ENCODE data around the gene MAN2A1. TPM values are rescaled to one million over a fixed set of nuclear protein-coding genes. Genes with fewer than 3 reads are reported as not detected.

MAN2A1 gene
- total RNA-seq, 1 experiment from 2014 or later = 128 TPM

DNA sequence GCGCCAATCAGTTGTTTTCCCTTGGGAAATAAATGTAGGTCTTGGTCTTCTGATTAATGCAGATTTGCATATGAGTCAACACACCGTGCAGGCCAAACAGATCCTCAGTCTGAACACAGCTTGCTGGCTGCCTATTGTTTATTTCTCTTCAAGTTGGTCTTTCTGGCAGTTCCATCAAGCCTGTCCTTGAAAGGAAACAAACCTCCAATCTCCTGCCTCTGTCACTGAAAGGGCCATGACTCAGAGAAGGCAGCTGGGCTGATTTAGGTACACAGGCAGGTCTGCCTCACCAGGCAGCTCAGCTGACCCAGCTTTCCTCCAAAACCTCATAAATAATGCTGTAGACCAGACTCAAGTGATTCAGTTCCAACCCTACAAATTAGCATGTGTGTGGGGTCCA is 175.9 kb downstream of the MAN2A1 start:
- CTCF ChIA-PET = no interaction called here
- TF ChIP-seq, protein P1, sequence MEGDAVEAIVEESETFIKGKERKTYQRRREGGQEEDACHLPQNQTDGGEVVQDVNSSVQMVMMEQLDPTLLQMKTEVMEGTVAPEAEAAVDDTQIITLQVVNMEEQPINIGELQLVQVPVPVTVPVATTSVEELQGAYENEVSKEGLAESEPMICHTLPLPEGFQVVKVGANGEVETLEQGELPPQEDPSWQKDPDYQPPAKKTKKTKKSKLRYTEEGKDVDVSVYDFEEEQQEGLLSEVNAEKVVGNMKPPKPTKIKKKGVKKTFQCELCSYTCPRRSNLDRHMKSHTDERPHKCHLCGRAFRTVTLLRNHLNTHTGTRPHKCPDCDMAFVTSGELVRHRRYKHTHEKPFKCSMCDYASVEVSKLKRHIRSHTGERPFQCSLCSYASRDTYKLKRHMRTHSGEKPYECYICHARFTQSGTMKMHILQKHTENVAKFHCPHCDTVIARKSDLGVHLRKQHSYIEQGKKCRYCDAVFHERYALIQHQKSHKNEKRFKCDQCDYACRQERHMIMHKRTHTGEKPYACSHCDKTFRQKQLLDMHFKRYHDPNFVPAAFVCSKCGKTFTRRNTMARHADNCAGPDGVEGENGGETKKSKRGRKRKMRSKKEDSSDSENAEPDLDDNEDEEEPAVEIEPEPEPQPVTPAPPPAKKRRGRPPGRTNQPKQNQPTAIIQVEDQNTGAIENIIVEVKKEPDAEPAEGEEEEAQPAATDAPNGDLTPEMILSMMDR (conservative IDR thresholded peaks at IDR 0.05; ENCODE audit: low read depth, low read length) = no peak
- TF ChIP-seq EZH2 (IDR thresholded peaks at IDR 0.05; ENCODE audit: borderline replicate concordance, low read depth, low read length, poor library complexity, severe bottlenecking) = no peak
- Histone ChIP-seq H3K4me1 (ENCODE audit: insufficient read depth, low read length, poor library complexity, severe bottlenecking) (peaks cover 52% of the 10 kb centered on the region), H3K36me3 (ENCODE audit: insufficient read depth, low read length, poor library complexity, severe bottlenecking) (peaks cover 52% of the 10 kb centered on the region), H3K4me3 (ENCODE audit: low read depth, low read length, poor library complexity, severe bottlenecking) (no peak overlapping the region), H3K27me3 (replicated peaks; ENCODE audit: insufficient read depth, low read depth, low read length, poor library complexity) (no peaks in the 10 kb centered on the region), H3K27ac (ENCODE audit: low read depth, low read length, poor library complexity, severe bottlenecking) (peak overlapping the region; percentile 39), H3K9me3 (ENCODE audit: low read depth, low read length, poor library complexity, severe bottlenecking) (no peaks in the 10 kb centered on the region)
- POLR2A ChIA-PET (ENCODE audit: low non-redundant PET) = interaction anchor here (0.6 kb wide), 1 partner anchor 253 kb away, joined by 3 read pairs; no protein-coding TSS in a partner anchor
- DNase-seq (ENCODE audit: low spot score) = peak; percentile 71
- BruUV-seq (replicated peaks) = no TSS peak
- intact Hi-C loops (cut with micrococcal nuclease; ENCODE audit: unreplicated experiment) = no loop called here

DNA sequence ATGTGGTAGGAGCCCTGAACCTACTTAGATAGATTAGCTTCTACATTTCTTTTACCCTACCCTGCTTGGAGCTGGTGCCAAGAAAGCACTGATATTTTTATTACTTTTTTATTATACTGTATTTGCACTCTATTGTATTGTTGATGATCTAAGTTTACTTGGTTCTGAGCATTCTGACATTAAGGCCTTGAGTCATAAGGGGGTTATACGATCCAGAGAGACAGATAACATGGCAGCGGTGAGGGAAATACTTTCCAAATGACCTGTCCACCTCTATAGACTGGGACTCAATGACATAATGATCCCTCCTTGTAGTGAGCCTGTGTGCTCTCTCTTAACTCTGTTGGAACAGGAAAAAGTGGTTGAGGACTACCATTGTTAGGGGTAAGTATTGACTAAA is 176.3 kb downstream of the MAN2A1 start:
- Histone ChIP-seq H3K9me3 (ENCODE audit: low read depth, low read length, poor library complexity, severe bottlenecking) (no peaks in the 10 kb centered on the region), H3K27ac (ENCODE audit: low read depth, low read length, poor library complexity, severe bottlenecking) (peak overlapping the region; percentile 39), H3K36me3 (ENCODE audit: insufficient read depth, low read length, poor library complexity, severe bottlenecking) (peaks cover 51% of the 10 kb centered on the region), H3K4me3 (ENCODE audit: low read depth, low read length, poor library complexity, severe bottlenecking) (no peak overlapping the region), H3K4me1 (ENCODE audit: insufficient read depth, low read length, poor library complexity, severe bottlenecking) (peaks cover 52% of the 10 kb centered on the region), H3K27me3 (replicated peaks; ENCODE audit: insufficient read depth, low read depth, low read length, poor library complexity) (no peaks in the 10 kb centered on the region)
- ChIA-PET POLR2A (ENCODE audit: low non-redundant PET) (interaction anchor here (0.6 kb wide), 1 partner anchor 253 kb away, joined by 3 read pairs; no protein-coding TSS in a partner anchor), CTCF (no interaction called here)
- DNase-seq (ENCODE audit: low spot score) = no peak
- TF ChIP-seq EZH2 (IDR thresholded peaks at IDR 0.05; ENCODE audit: borderline replicate concordance, low read depth, low read length, poor library complexity, severe bottlenecking) = no peak
- TF ChIP-seq, protein P1 (conservative IDR thresholded peaks at IDR 0.05; ENCODE audit: low read depth, low read length) = no peak
- intact Hi-C loops (cut with micrococcal nuclease; ENCODE audit: unreplicated experiment) = no loop called here
- no TSS peak for BruUV-seq (replicated peaks)

DNA sequence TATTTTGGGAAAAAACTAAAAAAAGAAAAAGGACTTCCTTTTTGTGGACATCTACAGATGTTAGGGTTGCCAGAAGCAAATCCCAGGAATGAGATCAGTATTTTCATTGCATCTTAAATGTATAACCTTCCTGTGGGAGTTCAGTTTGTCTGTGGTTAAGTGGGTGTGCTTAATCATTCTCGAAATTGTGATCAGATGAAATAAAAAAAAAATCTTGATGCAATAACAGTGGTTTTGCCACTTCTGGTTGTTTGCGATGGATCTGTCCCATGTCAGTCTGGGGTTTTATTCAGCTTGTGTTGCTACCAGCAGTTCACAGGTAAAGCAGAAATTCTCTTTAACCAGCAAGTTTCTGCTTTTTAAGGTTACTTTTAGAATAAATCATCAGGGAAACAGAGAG is 179.0 kb downstream of the MAN2A1 start:
- POLR2A ChIA-PET (ENCODE audit: low non-redundant PET) = no interaction called here

More for the DNA sequence above, 179.0 kb downstream of the MAN2A1 start:
- intact Hi-C loops (cut with micrococcal nuclease; ENCODE audit: unreplicated experiment) = no loop called here
- DNase-seq (ENCODE audit: low spot score) = no peak
- CTCF ChIA-PET = no interaction called here
- peaks cover 51% of the 10 kb centered on the region for H3K36me3 ChIP-seq (ENCODE audit: insufficient read depth, low read length, poor library complexity, severe bottlenecking)
- H3K27ac ChIP-seq (ENCODE audit: low read depth, low read length, poor library complexity, severe bottlenecking) = no peak overlapping the region
- no TSS peak for BruUV-seq (replicated peaks)
- peaks cover 25% of the 10 kb centered on the region for H3K4me1 ChIP-seq (ENCODE audit: insufficient read depth, low read length, poor library complexity, severe bottlenecking)
- no peak overlapping the region for H3K4me3 ChIP-seq (ENCODE audit: low read depth, low read length, poor library complexity, severe bottlenecking)
- TF ChIP-seq EZH2 (IDR thresholded peaks at IDR 0.05; ENCODE audit: borderline replicate concordance, low read depth, low read length, poor library complexity, severe bottlenecking) = no peak
- TF ChIP-seq, protein P1 (conservative IDR thresholded peaks at IDR 0.05; ENCODE audit: low read depth, low read length) = no peak
- H3K27me3 ChIP-seq (replicated peaks; ENCODE audit: insufficient read depth, low read depth, low read length, poor library complexity) = no peaks in the 10 kb centered on the region
- no peaks in the 10 kb centered on the region for H3K9me3 ChIP-seq (ENCODE audit: low read depth, low read length, poor library complexity, severe bottlenecking)
